Occipital lobe (tissue), 2 donors: ENCODE measurements around the gene GBX2. TPM values are rescaled to one million over a fixed set of nuclear protein-coding genes. Genes with fewer than 3 reads are reported as not detected.
"Not testable (repeated sequence)": the region's sequence is repeated elsewhere in the genome, so short reads cannot be mapped to it uniquely, and the experiment has no call there.

Experiments used
- DNase-seq: peaks from one replicate; lab custom pipeline; 2025; lab: John Stamatoyannopoulos, UW
- total RNA-seq: library from RNA; depleted of rRNA; stranded (reverse); fragments of >200 nt; gene quantifications from one replicate; pipeline ENCODE4 v1.2.3, GENCODE V29; 2014

Gene GBX2
- total RNA-seq, 1 donor from 2014 or later, result not detected

DNA sequence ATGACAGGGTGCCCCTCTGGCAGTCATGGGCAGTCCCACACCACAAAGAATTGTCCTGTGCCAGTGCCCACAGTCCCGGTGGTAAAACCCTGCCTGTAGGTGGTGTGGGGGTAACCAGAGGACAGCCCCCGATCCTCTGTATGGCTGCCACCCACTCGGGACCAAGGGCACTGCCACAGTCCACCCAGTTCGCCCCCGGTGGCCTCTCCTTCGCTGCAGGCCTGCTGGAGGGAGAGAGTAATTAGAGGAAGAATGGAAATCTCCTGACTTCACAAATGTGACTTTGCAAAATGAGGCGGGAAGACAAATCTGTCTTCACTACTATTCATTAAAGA lies 11.4 kb downstream of the GBX2 start:
- no peak for DNase-seq

DNA sequence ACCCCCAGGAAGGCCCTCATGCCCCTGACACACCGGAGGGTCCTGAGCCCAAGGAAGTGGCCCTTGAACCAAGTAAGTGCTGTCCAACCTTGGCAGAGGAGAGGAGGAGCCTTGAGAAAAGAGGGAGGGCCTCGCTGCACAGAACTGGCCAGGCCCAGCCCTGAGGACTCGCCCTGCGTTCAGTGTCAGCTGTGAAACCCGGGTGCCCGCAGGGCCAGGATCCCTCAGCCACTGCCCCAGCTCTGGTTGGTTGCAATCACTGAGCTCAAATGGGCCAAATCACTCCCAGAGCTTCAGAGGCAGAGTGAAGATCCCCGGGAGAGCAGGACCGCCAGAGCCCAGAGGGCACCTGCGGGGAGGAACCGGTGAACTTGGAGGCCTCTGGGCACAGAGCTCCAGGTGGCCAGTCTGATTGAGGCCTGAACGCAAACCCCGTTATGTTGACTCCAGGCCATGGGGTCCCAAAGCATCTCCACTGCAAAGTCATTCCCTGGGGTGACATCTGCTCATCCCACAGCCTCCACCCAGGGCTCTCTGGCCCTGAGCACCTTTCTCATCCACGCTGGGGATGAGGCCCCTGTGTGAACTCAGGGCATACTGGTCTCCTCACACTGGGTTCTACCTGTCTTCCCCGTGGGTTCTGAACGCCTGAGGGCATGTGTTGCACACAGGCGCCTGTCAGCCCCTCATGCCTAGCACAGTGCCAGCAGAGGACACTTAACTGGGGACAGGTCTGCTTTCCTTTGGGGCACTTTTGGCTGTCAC lies 11.9 kb downstream of the GBX2 start:
- no peak for DNase-seq

DNA sequence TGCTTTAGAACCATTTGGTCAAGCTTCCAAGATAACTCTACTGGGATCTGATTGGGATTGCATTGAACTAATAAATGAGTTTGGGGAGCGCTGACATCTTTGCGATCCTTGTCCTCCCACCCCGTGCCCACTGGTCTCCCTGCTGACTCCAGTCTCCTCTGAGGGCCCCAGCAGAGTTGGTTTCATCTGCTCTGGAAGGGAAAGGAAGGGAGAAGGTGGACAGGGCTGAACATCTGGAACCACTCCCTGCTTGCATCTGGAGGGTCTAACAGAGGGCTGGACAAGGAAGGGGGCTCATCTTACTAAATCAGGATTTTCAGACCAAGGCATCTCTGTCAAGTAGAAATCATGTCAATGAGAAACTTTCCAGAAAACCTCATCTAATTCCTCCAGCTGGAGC lies 12.8 kb downstream of the GBX2 start:
- no peak for DNase-seq

- DNase-seq, result no peak
Observed at GRCh38 chr2:236146436-236146835, 21.8 kb downstream of the GBX2 start.

GRCh38 chr2:236143811-236144210 lies 24.4 kb downstream of the GBX2 start:
- no peak for DNase-seq

GRCh38 chr2:236141616-236142015 lies 26.6 kb downstream of the GBX2 start:
- not testable (repeated sequence) for DNase-seq

- DNase-seq, result no peak
Observed at GRCh38 chr2:236137066-236137465, 31.1 kb downstream of the GBX2 start.

- DNase-seq, result no peak
Observed at GRCh38 chr2:236136538-236136937, 31.6 kb downstream of the GBX2 start.

GRCh38 chr2:236133410-236134012 lies 34.7 kb downstream of the GBX2 start:
- DNase-seq, result no peak

- no peak for DNase-seq
Observed at GRCh38 chr2:236131073-236131692, 37.0 kb downstream of the GBX2 start.

DNA sequence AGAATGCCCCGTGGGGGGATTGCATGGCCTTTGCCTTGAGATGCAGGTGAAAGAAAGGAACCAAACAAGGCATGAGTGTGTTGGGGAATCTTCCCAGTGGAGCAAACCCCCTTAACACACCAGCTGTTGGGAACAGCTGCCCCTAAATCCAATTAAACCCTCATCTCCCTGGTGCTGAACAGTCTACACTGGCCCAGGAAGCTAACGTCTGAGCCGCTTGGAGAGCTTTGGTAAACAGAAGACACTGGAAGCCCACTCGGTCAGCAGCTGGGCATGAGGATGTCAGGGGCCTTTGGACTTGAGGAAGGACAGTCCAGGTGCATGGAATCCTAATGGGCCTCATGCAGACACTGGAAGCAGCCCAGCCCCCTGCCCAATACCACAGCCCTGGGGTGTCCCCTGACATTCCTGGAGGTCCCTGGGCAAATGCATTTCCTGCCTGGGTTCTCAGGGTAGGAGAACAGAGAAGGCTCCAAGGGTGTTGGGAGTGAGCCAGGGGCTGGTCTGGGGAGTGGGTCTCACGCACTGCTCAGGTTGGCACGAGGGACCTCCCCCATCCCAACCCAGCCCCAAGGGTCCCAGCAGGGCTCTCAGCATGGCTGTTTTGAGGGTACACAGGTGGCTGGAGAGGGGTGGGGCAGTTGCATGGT lies 37.7 kb downstream of the GBX2 start:
- DNase-seq, result no peak

DNA sequence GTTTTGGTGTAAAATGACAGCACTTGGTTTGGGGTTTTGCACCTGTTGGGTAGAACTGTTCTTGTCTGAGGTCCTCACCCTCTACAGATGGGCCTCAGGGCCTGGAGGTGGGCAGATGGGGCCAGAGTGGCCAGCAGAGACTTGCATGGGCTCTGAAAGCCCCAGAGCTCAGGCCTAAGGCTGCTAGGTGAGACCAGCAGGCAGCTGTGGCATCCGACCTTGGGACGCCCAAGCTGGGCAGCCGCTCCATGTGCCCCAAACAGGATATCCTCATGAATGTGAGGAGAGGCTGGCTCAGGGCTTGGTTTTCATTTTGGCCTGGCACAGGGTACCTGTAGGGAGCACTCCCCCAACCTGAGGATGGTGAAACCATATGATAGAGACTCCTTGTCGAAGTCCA lies 38.3 kb downstream of the GBX2 start:
- DNase-seq, result no peak

DNA sequence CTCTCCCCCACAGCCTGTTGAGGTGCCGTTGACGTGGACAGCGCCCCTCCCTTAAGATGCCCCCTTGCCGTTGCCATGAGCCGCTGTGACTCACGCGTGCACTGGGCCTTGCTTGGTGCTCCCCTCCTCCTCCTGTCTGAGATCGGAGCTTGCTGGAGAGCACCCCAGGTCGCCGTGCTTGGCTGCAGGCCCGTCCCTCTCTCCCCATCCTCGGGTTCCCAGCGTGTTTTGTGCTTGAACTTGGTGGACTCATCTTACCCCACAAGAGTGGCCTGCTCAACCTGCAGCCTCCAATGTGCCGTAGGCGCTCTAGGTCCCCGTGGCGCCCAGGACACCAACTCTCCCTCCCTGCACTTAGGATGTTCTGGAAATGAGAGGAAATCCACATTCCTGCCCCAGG lies 39.9 kb downstream of the GBX2 start:
- DNase-seq, result no peak

DNA sequence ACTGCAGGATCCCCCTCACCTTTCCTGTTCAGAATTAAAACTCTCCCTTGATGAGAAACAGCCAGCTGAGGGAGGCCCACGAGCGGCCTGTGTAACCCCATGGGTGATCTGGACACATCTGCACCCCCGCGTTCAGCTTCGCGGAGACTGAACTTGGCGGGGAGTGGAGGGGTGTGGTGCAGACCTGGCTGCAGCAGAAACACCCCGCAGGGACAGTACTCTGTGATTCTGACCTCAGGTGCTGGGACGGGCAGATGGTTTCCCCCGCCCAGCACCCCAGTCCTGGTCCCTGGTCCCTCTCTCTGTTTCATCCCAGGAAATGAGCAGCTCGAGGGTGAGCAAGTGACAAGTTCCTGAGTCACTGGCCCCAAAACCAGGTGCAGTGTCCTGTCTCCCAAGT lies 41.2 kb downstream of the GBX2 start:
- DNase-seq, result no peak

GRCh38 chr2:236125541-236125940 lies 42.6 kb downstream of the GBX2 start:
- DNase-seq, result no peak

DNA sequence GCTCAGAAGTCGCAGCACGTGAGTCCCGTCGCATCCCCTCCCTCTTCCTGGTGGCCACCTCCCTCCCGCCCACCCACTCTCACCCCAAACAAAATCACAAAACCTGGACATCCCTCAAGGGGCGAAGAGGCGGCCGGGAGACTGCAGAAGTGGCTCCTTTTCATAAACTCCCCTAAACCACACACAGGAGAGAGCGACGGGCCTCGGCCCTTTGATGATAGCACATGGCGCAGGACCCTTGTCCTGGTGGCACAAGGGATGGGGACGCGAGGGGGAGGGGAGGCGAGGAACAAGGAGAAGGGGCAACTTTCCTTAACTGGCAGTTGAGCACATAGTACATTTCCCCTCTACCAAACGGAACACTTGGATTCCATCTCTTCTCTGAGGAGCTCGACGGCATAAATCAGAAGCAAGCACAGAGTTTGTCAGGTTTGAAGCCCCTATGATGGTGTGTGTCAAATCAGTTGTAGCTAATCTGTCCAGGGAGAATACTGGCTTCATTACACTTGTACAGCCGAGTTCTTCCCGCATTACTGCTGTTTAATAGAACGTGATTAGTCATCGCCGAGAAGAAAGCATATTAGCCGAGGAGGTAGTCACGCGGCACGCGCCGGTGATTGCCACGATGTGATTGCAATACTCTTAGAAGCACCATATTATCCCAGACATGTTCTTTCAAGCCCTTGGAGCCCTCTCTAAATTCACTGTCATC lies 43.8 kb downstream of the GBX2 start:
- no peak for DNase-seq

- DNase-seq, result no peak
Observed at GRCh38 chr2:236123716-236124115, 44.5 kb downstream of the GBX2 start.

GRCh38 chr2:236122236-236122635 lies 46.0 kb downstream of the GBX2 start:
- DNase-seq, result no peak

DNA sequence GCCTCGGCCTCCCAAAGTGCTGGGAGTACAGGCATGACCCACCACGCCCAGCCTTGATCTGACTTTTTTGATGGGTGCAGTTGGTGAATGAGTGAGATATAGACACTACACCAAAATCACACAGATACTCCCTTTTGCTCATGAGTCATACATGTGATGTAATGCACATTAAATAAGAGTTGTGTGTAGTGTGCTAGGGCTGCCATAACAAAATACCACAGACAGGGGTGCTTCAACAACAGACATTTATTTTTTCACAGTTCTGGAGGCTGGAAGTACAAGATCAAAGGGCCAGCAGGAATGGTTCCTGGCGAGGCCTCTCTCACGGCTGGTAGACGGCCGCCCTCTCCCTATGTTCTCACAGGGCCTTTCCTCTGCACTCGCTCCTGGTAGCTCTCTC lies 46.6 kb downstream of the GBX2 start:
- DNase-seq, result no peak

- no peak for DNase-seq
Observed at GRCh38 chr2:236120829-236121228, 47.4 kb downstream of the GBX2 start.

GRCh38 chr2:236120141-236120601 lies 48.0 kb downstream of the GBX2 start:
- DNase-seq, result no peak

DNA sequence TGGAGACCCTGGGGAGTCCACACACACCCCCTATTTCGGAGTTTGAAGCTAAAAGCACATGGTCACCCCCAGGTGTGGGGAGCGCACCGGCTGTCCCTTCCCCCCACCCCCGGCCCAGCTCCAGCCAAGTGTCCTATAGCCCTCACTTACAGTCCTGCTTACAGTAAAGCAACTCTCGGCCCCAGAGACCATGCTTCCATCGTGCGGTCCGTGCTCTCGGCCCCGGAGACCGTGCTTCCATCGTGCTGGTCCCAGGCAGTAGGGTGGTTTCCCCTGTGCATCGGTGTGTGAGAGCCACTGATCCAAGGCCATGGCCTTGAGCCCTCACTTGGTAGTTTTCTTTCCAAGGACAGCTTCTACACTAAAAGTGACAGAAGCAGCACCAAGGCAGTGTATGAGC lies 48.7 kb downstream of the GBX2 start:
- DNase-seq, result no peak
